ENCODE measurements around the gene ARG1.
"Not testable (repeated sequence)": the region's sequence is repeated elsewhere in the genome, so short reads cannot be mapped to it uniquely, and the experiment has no call there.

Gene ARG1

GRCh38 chr6:131572686-131573415 is at the start of gene ARG1:
Gene ARG1, plus strand, starts transcription at chr6:131573226. Its CDS starts 57 bp downstream, at chr6:131573283.
- Histone ChIP-seq H3K27me3 (ENCODE audit: low read depth, low read length) (no peaks in the 10 kb centered on the region), H3K9me3 (ENCODE audit: control insufficient read depth in 1 of 2, low read length in 2 of 2) (no peaks in the 10 kb centered on the region), H3K36me3 (ENCODE audit: control insufficient read depth in 1 of 2, insufficient read depth in 2 of 2, low read length in 2 of 2) (peaks cover 0 to 2% of the 10 kb centered on the region in 2 donors), H3K4me3 (ENCODE audit: low read depth in 1 of 2, low read length in 2 of 2) (no peak within 1 kb of the TSS), H3K4me1 (ENCODE audit: control insufficient read depth in 1 of 2, insufficient read depth in 2 of 2, low read length in 2 of 2) (no peaks in the 10 kb centered on the region), H3K27ac (ENCODE audit: low read length) (no peak within 1 kb of the TSS)

GRCh38 chr6:131523988-131524673 is 48.9 kb upstream of the ARG1 start:
- Histone ChIP-seq H3K27ac (ENCODE audit: low read length) (no peak overlapping the region), H3K36me3 (ENCODE audit: control insufficient read depth in 1 of 2, insufficient read depth in 2 of 2, low read length in 2 of 2) (no peaks in the 10 kb centered on the region), H3K27me3 (ENCODE audit: low read depth, low read length) (no peaks in the 10 kb centered on the region), H3K4me1 (ENCODE audit: control insufficient read depth in 1 of 2, insufficient read depth in 2 of 2, low read length in 2 of 2) (no peaks in the 10 kb centered on the region), H3K4me3 (ENCODE audit: low read depth in 1 of 2, low read length in 2 of 2) (no peak overlapping the region), H3K9me3 (ENCODE audit: control insufficient read depth in 1 of 2, low read length in 2 of 2) (no peaks in the 10 kb centered on the region)

- H3K36me3 ChIP-seq (ENCODE audit: control insufficient read depth in 1 of 2, insufficient read depth in 2 of 2, low read length in 2 of 2) = no peaks in the 10 kb centered on the region
- H3K9me3 ChIP-seq (ENCODE audit: control insufficient read depth in 1 of 2, low read length in 2 of 2) = no peaks in the 10 kb centered on the region
- no peak overlapping the region for H3K4me3 ChIP-seq (ENCODE audit: low read depth in 1 of 2, low read length in 2 of 2)
- no peak overlapping the region for H3K27ac ChIP-seq (ENCODE audit: low read length)
- H3K4me1 ChIP-seq (ENCODE audit: control insufficient read depth in 1 of 2, insufficient read depth in 2 of 2, low read length in 2 of 2) = no peaks in the 10 kb centered on the region
- no peaks in the 10 kb centered on the region for H3K27me3 ChIP-seq (ENCODE audit: low read depth, low read length)
These were observed 48.2 kb upstream of the ARG1 start for GRCh38 chr6:131524695-131525336.

GRCh38 chr6:131530936-131531335 is 42.1 kb upstream of the ARG1 start:
- H3K4me1 ChIP-seq (ENCODE audit: control insufficient read depth in 1 of 2, insufficient read depth in 2 of 2, low read length in 2 of 2); H3K4me3 ChIP-seq (ENCODE audit: low read depth in 1 of 2, low read length in 2 of 2); H3K27me3 ChIP-seq (ENCODE audit: low read depth, low read length); H3K9me3 ChIP-seq (ENCODE audit: control insufficient read depth in 1 of 2, low read length in 2 of 2); H3K27ac ChIP-seq (ENCODE audit: low read length); H3K36me3 ChIP-seq (ENCODE audit: control insufficient read depth in 1 of 2, insufficient read depth in 2 of 2, low read length in 2 of 2): not testable (repeated sequence)

- not testable (repeated sequence) for H3K9me3 ChIP-seq (ENCODE audit: control insufficient read depth in 1 of 2, low read length in 2 of 2); H3K4me3 ChIP-seq (ENCODE audit: low read depth in 1 of 2, low read length in 2 of 2); H3K4me1 ChIP-seq (ENCODE audit: control insufficient read depth in 1 of 2, insufficient read depth in 2 of 2, low read length in 2 of 2); H3K27me3 ChIP-seq (ENCODE audit: low read depth, low read length); H3K36me3 ChIP-seq (ENCODE audit: control insufficient read depth in 1 of 2, insufficient read depth in 2 of 2, low read length in 2 of 2); H3K27ac ChIP-seq (ENCODE audit: low read length)
These were observed 41.3 kb upstream of the ARG1 start for GRCh38 chr6:131531681-131532080.

- no peaks in the 10 kb centered on the region for H3K27me3 ChIP-seq (ENCODE audit: low read depth, low read length)
- H3K4me3 ChIP-seq (ENCODE audit: low read depth in 1 of 2, low read length in 2 of 2) = no peak overlapping the region
- no peaks in the 10 kb centered on the region for H3K9me3 ChIP-seq (ENCODE audit: control insufficient read depth in 1 of 2, low read length in 2 of 2)
- H3K4me1 ChIP-seq (ENCODE audit: control insufficient read depth in 1 of 2, insufficient read depth in 2 of 2, low read length in 2 of 2) = no peaks in the 10 kb centered on the region
- no peak overlapping the region for H3K27ac ChIP-seq (ENCODE audit: low read length)
- no peaks in the 10 kb centered on the region for H3K36me3 ChIP-seq (ENCODE audit: control insufficient read depth in 1 of 2, insufficient read depth in 2 of 2, low read length in 2 of 2)
These were observed 40.4 kb upstream of the ARG1 start for GRCh38 chr6:131532580-131533039.

- H3K4me3 ChIP-seq (ENCODE audit: low read depth in 1 of 2, low read length in 2 of 2); H3K9me3 ChIP-seq (ENCODE audit: control insufficient read depth in 1 of 2, low read length in 2 of 2); H3K27me3 ChIP-seq (ENCODE audit: low read depth, low read length); H3K4me1 ChIP-seq (ENCODE audit: control insufficient read depth in 1 of 2, insufficient read depth in 2 of 2, low read length in 2 of 2); H3K36me3 ChIP-seq (ENCODE audit: control insufficient read depth in 1 of 2, insufficient read depth in 2 of 2, low read length in 2 of 2); H3K27ac ChIP-seq (ENCODE audit: low read length): not testable (repeated sequence)
These were observed 34.4 kb upstream of the ARG1 start for GRCh38 chr6:131538615-131539014.

- Histone ChIP-seq H3K4me1 (ENCODE audit: control insufficient read depth in 1 of 2, insufficient read depth in 2 of 2, low read length in 2 of 2) (no peaks in the 10 kb centered on the region), H3K36me3 (ENCODE audit: control insufficient read depth in 1 of 2, insufficient read depth in 2 of 2, low read length in 2 of 2) (no peaks in the 10 kb centered on the region), H3K9me3 (ENCODE audit: control insufficient read depth in 1 of 2, low read length in 2 of 2) (no peaks in the 10 kb centered on the region), H3K4me3 (ENCODE audit: low read depth in 1 of 2, low read length in 2 of 2) (no peak overlapping the region), H3K27me3 (ENCODE audit: low read depth, low read length) (no peaks in the 10 kb centered on the region), H3K27ac (ENCODE audit: low read length) (no peak overlapping the region)
These were observed 27.7 kb upstream of the ARG1 start for GRCh38 chr6:131545317-131545716.

- Histone ChIP-seq H3K4me1 (ENCODE audit: control insufficient read depth in 1 of 2, insufficient read depth in 2 of 2, low read length in 2 of 2) (no peaks in the 10 kb centered on the region), H3K4me3 (ENCODE audit: low read depth in 1 of 2, low read length in 2 of 2) (no peak overlapping the region), H3K27me3 (ENCODE audit: low read depth, low read length) (no peaks in the 10 kb centered on the region), H3K9me3 (ENCODE audit: control insufficient read depth in 1 of 2, low read length in 2 of 2) (no peaks in the 10 kb centered on the region), H3K36me3 (ENCODE audit: control insufficient read depth in 1 of 2, insufficient read depth in 2 of 2, low read length in 2 of 2) (no peaks in the 10 kb centered on the region), H3K27ac (ENCODE audit: low read length) (no peak overlapping the region)
These were observed 25.5 kb upstream of the ARG1 start for GRCh38 chr6:131547488-131547887.

- H3K4me1 ChIP-seq (ENCODE audit: control insufficient read depth in 1 of 2, insufficient read depth in 2 of 2, low read length in 2 of 2) = no peaks in the 10 kb centered on the region
- H3K27me3 ChIP-seq (ENCODE audit: low read depth, low read length) = no peaks in the 10 kb centered on the region
- H3K27ac ChIP-seq (ENCODE audit: low read length) = no peak overlapping the region
- H3K4me3 ChIP-seq (ENCODE audit: low read depth in 1 of 2, low read length in 2 of 2) = no peak overlapping the region
- H3K36me3 ChIP-seq (ENCODE audit: control insufficient read depth in 1 of 2, insufficient read depth in 2 of 2, low read length in 2 of 2) = no peaks in the 10 kb centered on the region
- no peaks in the 10 kb centered on the region for H3K9me3 ChIP-seq (ENCODE audit: control insufficient read depth in 1 of 2, low read length in 2 of 2)
These were observed 24.6 kb upstream of the ARG1 start for GRCh38 chr6:131548441-131548840.

- no peaks in the 10 kb centered on the region for H3K27me3 ChIP-seq (ENCODE audit: low read depth, low read length)
- no peak overlapping the region for H3K27ac ChIP-seq (ENCODE audit: low read length)
- H3K4me1 ChIP-seq (ENCODE audit: control insufficient read depth in 1 of 2, insufficient read depth in 2 of 2, low read length in 2 of 2) = no peaks in the 10 kb centered on the region
- H3K4me3 ChIP-seq (ENCODE audit: low read depth in 1 of 2, low read length in 2 of 2) = no peak overlapping the region
- H3K36me3 ChIP-seq (ENCODE audit: control insufficient read depth in 1 of 2, insufficient read depth in 2 of 2, low read length in 2 of 2) = no peaks in the 10 kb centered on the region
- H3K9me3 ChIP-seq (ENCODE audit: control insufficient read depth in 1 of 2, low read length in 2 of 2) = no peaks in the 10 kb centered on the region
These were observed 23.2 kb upstream of the ARG1 start for GRCh38 chr6:131549811-131550210.

Data from muscle layer of duodenum (tissue), 2 donors.